GM10248 (cell line): ENCODE measurements around the gene GALNT8.
A peak's percentile ranks its signal among the peaks of the same experiment; 100 is the strongest.

Source experiments
- CTCF ChIA-PET: fragments of 300-600 bp; sonication (Branson Sonifier 250); formaldehyde crosslinking; extraction: SDS; loops from one replicate; lab custom pipeline; 2021; ENCODE audit warnings: antibody characterized with exemption; lab: Yijun Ruan, JAX
- POLR2A ChIA-PET: fragments of 350-650 bp; sonication (Branson Sonifier 250); formaldehyde crosslinking; extraction: SDS; loops from one replicate; lab custom pipeline; 2020; ENCODE audit warnings: antibody characterized with exemption; lab: Yijun Ruan, JAX
- DNase-seq: peaks from one replicate; pipeline ENCODE4 v3.0.0; 2012; ENCODE audit errors: extremely low spot score
- CTCF ChIP-seq: IDR thresholded peaks from 2 replicates; pipeline ENCODE4 v1.5.1; 2012; ENCODE audit warnings: mild to moderate bottlenecking, low read depth; ENCODE audit errors: extremely low read depth, missing control alignments, control extremely low read depth

Gene GALNT8

DNA sequence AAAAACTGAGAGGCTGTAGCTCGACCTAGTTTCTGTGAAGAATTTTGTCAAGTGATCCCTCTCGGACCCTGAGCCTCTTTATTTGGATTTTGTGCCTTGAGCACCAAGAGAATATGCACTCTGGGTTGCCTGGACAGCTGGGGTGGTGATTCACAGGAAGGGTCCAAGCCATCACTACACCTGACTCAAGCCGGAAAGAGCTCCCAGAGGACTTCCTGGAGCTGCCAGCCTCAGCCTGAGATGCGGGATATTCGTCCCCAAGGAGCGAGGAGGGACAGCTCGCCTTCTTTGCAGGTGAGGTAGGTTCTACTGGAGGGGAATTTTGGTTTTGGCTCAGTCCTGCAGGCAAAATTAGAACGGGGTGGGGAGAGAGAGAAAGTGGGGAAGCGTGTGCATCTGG, 94.3 kb downstream of the GALNT8 start:
- no peak for TF ChIP-seq CTCF
- CTCF ChIA-PET = interaction anchor here (0.6 to 1.6 kb wide), 3 partner anchors 8 to 41 kb away, joined by 3 to 4 read pairs (median 3); no protein-coding TSS in a partner anchor
- DNase-seq = no peak
- POLR2A ChIA-PET = no interaction called here

DNA sequence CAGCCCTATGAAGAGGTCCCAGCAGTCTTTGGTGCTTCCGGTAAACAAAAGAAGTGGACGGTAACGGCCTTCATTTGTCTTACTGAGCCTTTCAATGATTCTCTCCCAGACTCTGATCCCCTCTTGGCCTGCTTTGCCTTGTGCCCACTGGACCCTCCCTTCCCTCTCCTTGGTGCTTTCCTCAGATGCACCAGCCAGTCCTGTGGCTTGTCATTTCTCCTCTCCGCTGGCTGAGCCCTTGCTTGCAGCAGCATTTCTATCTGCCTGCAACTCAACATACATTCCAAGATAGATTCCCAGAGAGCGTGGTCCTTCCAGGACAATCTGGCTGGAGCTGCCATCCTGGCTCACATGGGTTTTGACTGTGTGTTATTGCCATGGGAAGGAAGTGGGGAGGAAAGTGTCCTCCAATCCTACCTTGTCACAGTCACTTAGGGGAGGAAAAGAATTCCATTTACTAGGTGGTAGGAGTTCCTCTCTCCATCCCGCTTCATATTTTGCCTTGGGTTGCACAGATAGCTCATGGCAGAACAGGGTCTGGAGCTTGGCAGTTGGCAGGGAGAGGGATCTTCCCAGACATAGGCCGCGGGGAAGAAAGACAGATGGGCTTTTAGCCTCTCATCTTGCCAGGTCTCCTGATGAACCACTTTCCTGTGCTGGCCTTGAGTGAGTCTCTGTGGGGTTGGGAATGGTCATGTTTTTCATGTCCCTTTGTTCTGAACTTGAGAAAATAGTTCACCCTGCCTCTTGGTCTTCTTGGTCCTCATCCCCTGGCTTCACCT, 96.7 kb downstream of the GALNT8 start:
- no peak for DNase-seq
- ChIA-PET CTCF (interaction anchor here (1.0 to 1.6 kb wide), 3 partner anchors 7 to 46 kb away, joined by 3 to 5 read pairs (median 4); no protein-coding TSS in a partner anchor), POLR2A (no interaction called here)
- no peak for TF ChIP-seq CTCF

- POLR2A ChIA-PET = no interaction called here
- DNase-seq = no peak
- TF ChIP-seq CTCF = no peak
- CTCF ChIA-PET = no interaction called here
Observed at GRCh38 chr12:4817880-4818279, 97.7 kb downstream of the GALNT8 start.

GRCh38 chr12:4819654-4820053, 99.5 kb downstream of the GALNT8 start:
- no peak for TF ChIP-seq CTCF
- ChIA-PET CTCF (interaction anchor here (0.9 to 2.1 kb wide), 4 partner anchors 8 to 123 kb away, joined by 3 to 6 read pairs (median 4); no protein-coding TSS in a partner anchor), POLR2A (no interaction called here)
- DNase-seq = peak; percentile 44

GRCh38 chr12:4820971-4821370, 100.8 kb downstream of the GALNT8 start:
- POLR2A ChIA-PET = no interaction called here
- no peak for TF ChIP-seq CTCF
- no peak for DNase-seq
- CTCF ChIA-PET = interaction anchor here (1.4 to 2.1 kb wide), 4 partner anchors 10 to 34 kb away, joined by 4 to 6 read pairs (median 4); no protein-coding TSS in a partner anchor
